Endothelial cell of umbilical vein (primary cell): ENCODE data around the gene ERBB4. TPM values are rescaled to one million over a fixed set of nuclear protein-coding genes. Genes with fewer than 3 reads are reported as not detected.

Source experiments
- BruUV-seq: library from RNA; stranded (reverse); fragments of 400-500 nt; replicated peaks from 2 replicates; lab custom pipeline; 2021; lab: Mats Ljungman, UMichigan
- CTCF ChIA-PET: fragments of 300-600, 350-600 bp; sonication (Branson Sonifier 250); formaldehyde crosslinking; loops from one replicate; lab custom pipeline; 2021; ENCODE audit warnings: antibody characterized with exemption, inconsistent platforms; lab: Charles Lee
- POLR2A ChIA-PET: fragments of 300-600, 350-600 bp; sonication (Branson Sonifier 250); formaldehyde crosslinking; loops from one replicate; lab custom pipeline; 2021; ENCODE audit warnings: antibody characterized with exemption, inconsistent platforms; lab: Charles Lee
- DNase-seq: peaks from one replicate; pipeline ENCODE4 v3.0.0-alpha.2; 2011; ENCODE audit warnings: low read depth, low spot score
- FAIRE-seq: peaks from 2 replicates; lab custom pipeline; 2011; peaks lifted over from hg19 to GRCh38; lab: Jason Lieb, UNC
- H2AFZ ChIP-seq: 2 replicates; pipeline ENCODE4 v1.6.0; 2012; ENCODE audit warnings: low read depth, low read length, control low read depth, inconsistent platforms
- H3K27ac ChIP-seq: 2 replicates; pipeline ENCODE4 v1.5.1; 2011; ENCODE audit warnings: low read depth, mild to moderate bottlenecking, control low read depth, low read length, moderate library complexity; ENCODE audit not compliant: insufficient read depth
- H3K27me3 ChIP-seq, 2 experiments: 2 replicates each; pipeline versions ENCODE4 v1.6.0 to v1.6.1; 2011; ENCODE audit warnings: low read length in 2 of 2, mixed read lengths in 1 of 2; ENCODE audit not compliant: control insufficient read depth in 2 of 2, insufficient read depth in 2 of 2
- H3K36me3 ChIP-seq, 2 experiments: 2 replicates in 1 of 2; 3 replicates in 1 of 2; pipeline ENCODE4 v1.5.1; 2011; ENCODE audit warnings: low read length in 2 of 2, mild to moderate bottlenecking in 1 of 2, moderate library complexity in 1 of 2; ENCODE audit not compliant: control insufficient read depth in 2 of 2, insufficient read depth in 2 of 2; ENCODE audit errors: extremely low read depth in 1 of 2
- H3K4me1 ChIP-seq: 3 replicates; pipeline ENCODE4 v1.5.1; 2011; ENCODE audit warnings: mild to moderate bottlenecking, low read length; ENCODE audit not compliant: control insufficient read depth, insufficient read depth; ENCODE audit errors: extremely low read depth
- H3K4me2 ChIP-seq: 2 replicates; pipeline ENCODE4 v1.6.1; 2011; ENCODE audit warnings: low read length, control low read depth, mixed read lengths; ENCODE audit not compliant: insufficient read depth
- H3K4me3 ChIP-seq, 3 experiments: fragments of 200-600 bp in 1 of 3; sonication (generic), shearing (Covaris generic) in 1 of 3; replicated peaks in 1 of 3; 2 replicates each; pipeline ENCODE4 v1.5.1; 2011 to 2016; ENCODE audit warnings: control low read depth in 3 of 3, low read length in 3 of 3, mild to moderate bottlenecking in 2 of 3, inconsistent platforms in 1 of 3, low read depth in 1 of 3, moderate library complexity in 1 of 3; ENCODE audit not compliant: insufficient read depth in 1 of 3
- H3K79me2 ChIP-seq: 2 replicates; pipeline ENCODE4 v1.6.0; 2012; ENCODE audit warnings: low read length, inconsistent platforms; ENCODE audit not compliant: control insufficient read depth, insufficient read depth
- H3K9ac ChIP-seq: replicated peaks from 2 replicates; pipeline ENCODE3; 2011; ENCODE audit warnings: low read length, control low read depth; ENCODE audit not compliant: insufficient read depth; ENCODE audit errors: extremely low read depth
- H3K9me1 ChIP-seq: replicated peaks from 3 replicates; pipeline ENCODE4 v1.6.0; 2011; ENCODE audit warnings: mild to moderate bottlenecking, low read length; ENCODE audit not compliant: control insufficient read depth, insufficient read depth; ENCODE audit errors: extremely low read depth
- H3K9me3 ChIP-seq: replicated peaks from 2 replicates; pipeline ENCODE4 v1.5.1; 2012; ENCODE audit warnings: low read length, inconsistent platforms; ENCODE audit not compliant: control insufficient read depth, insufficient read depth
- H4K20me1 ChIP-seq: replicated peaks from 2 replicates; pipeline ENCODE3; 2011; ENCODE audit warnings: mild to moderate bottlenecking, low read length; ENCODE audit not compliant: control insufficient read depth, insufficient read depth; ENCODE audit errors: extremely low read depth
- FOS ChIP-seq: IDR thresholded peaks from 2 replicates; pipeline ENCODE4 v1.6.1; 2011; ENCODE audit warnings: mild to moderate bottlenecking, low read length, moderate library complexity, borderline replicate concordance; ENCODE audit not compliant: insufficient read depth
- GATA2 ChIP-seq: IDR thresholded peaks from 2 replicates; pipeline ENCODE4 v1.7.0; 2011; ENCODE audit warnings: low read depth, mild to moderate bottlenecking, moderate library complexity, mixed read lengths, low read length; ENCODE audit not compliant: insufficient read length, insufficient read depth
- JUN ChIP-seq: IDR thresholded peaks from 2 replicates; pipeline ENCODE4 v1.6.1; 2011; ENCODE audit warnings: borderline replicate concordance, low read depth; ENCODE audit not compliant: insufficient read length, insufficient read depth
- MAX ChIP-seq: IDR thresholded peaks from 2 replicates; pipeline ENCODE4 v1.6.1; 2011; ENCODE audit not compliant: insufficient read depth, insufficient read length
- MYC ChIP-seq: IDR thresholded peaks from one replicate; pipeline ENCODE4 v1.6.1; 2011; ENCODE audit warnings: mild to moderate bottlenecking, low read depth, low read length
- POLR2AphosphoS5 ChIP-seq: IDR thresholded peaks from 2 replicates; pipeline ENCODE4 v1.6.1; 2012; ENCODE audit warnings: low read depth, mild to moderate bottlenecking, control low read depth, low read length, moderate library complexity; ENCODE audit not compliant: insufficient read depth
- dilution Hi-C: fragments of 300-500 bp; cut with MboI; formaldehyde crosslinking; loops from one replicate; pipeline ENCODE4 v1.15.0; 2019; ENCODE audit warnings: low sequenced_read_pairs; ENCODE audit not compliant: extremely low pct_ligation_motif_present
- intact Hi-C: fragments of 100-400 bp; cut with micrococcal nuclease; formaldehyde crosslinking; loops from one replicate; pipeline ENCODE4 v1.10.0; 2022
- polyA plus RNA-seq, 4 experiments: library from polyadenylated mRNA; depleted of rRNA in 3 of 4; stranded (reverse) in 3 of 4; unstranded in 1 of 4; fragments of >200 nt; gene quantifications; 2 replicates each; pipeline versions ENCODE4 v1.2.1 to v1.2.3, GENCODE V29; 2011 to 2012; ENCODE audit warnings: missing spikeins in 1 of 4
- total RNA-seq: library from RNA; stranded (reverse); gene quantifications from 2 replicates; pipeline ENCODE4 v1.2.3, GENCODE V29; 2021

ERBB4 gene
- total and polyA plus RNA-seq, 2 donors (not counting 3 experiments of a cell fraction or from before 2014, with no cell fraction given): 0.01 to 0.27 TPM

- TF ChIP-seq POLR2AphosphoS5: no peak
- TF ChIP-seq GATA2: no peak
- no peak for TF ChIP-seq MYC
- TF ChIP-seq JUN: no peak
- TF ChIP-seq MAX: no peak
- POLR2A ChIA-PET: no interaction called here
- Histone ChIP-seq H3K4me1 (peaks cover 5% of the 10 kb centered on the region), H3K9ac (no peak overlapping the region), H3K9me1 (no peaks in the 10 kb centered on the region), H3K4me2 (no peak overlapping the region), H4K20me1 (no peaks in the 10 kb centered on the region), H3K79me2 (no peaks in the 10 kb centered on the region), H3K4me3 (no peak overlapping the region), H3K36me3 (no peaks in the 10 kb centered on the region), H3K27ac (no peak overlapping the region), H3K9me3 (no peaks in the 10 kb centered on the region), H2AFZ (no peak overlapping the region), H3K27me3 (no peaks in the 10 kb centered on the region)
- CTCF ChIA-PET: no interaction called here
- FAIRE-seq: no peak
- DNase-seq: no peak
- BruUV-seq: no TSS peak
- intact Hi-C loops: no loop called here
- dilution Hi-C loops: no loop called here
These were observed 1122.2 kb downstream of the ERBB4 start for GRCh38 chr2:211416373-211416772.

- no peaks in the 10 kb centered on the region for H4K20me1 ChIP-seq
- TF ChIP-seq JUN (no peak), MAX (no peak), FOS (no peak)
- no peak overlapping the region for H3K4me3 ChIP-seq
- H3K27ac ChIP-seq: no peak overlapping the region
- H3K4me1 ChIP-seq: peaks cover 6% of the 10 kb centered on the region
- no peak overlapping the region for H2AFZ ChIP-seq
- H3K27me3 ChIP-seq: no peaks in the 10 kb centered on the region
- H3K9ac ChIP-seq: no peak overlapping the region
- ChIA-PET CTCF (no interaction called here), POLR2A (no interaction called here)
- BruUV-seq: no TSS peak
- DNase-seq: no peak
- no peaks in the 10 kb centered on the region for H3K9me3 ChIP-seq
- intact Hi-C loops (no loop called here), dilution Hi-C loops (no loop called here)
- no peak for FAIRE-seq
- H3K4me2 ChIP-seq: no peak overlapping the region
- H3K79me2 ChIP-seq: no peaks in the 10 kb centered on the region
- H3K36me3 ChIP-seq: no peaks in the 10 kb centered on the region
- H3K9me1 ChIP-seq: no peaks in the 10 kb centered on the region
These were observed 1124.9 kb downstream of the ERBB4 start for GRCh38 chr2:211413746-211414145.
